GM21723 (cell line): Measurements from ENCODE around the gene POLE.

Source experiments
- ATAC-seq: cut with Tn5 transposase; IDR thresholded peaks from one replicate; pipeline ENCODE4 v1.9.1; 2021; ENCODE audit warnings: mild to moderate bottlenecking, moderate library complexity; ENCODE audit not compliant: unreplicated experiment

The POLE gene

GRCh38 chr12:132687211-132688164 is at the start of gene POLE, which contains the start of gene PXMP2:
Gene POLE (minus strand): TSS chr12:132687342. CDS start chr12:132687315, 27 bp downstream.
Gene PXMP2 (plus strand): TSS chr12:132687587. CDS start chr12:132687671, 84 bp downstream.
- ATAC-seq, result peak; percentile 96

GRCh38 chr12:132736913-132737312 is 49.8 kb upstream of the POLE start:
- no peak for ATAC-seq

GRCh38 chr12:132736378-132736777 is 49.2 kb upstream of the POLE start:
- no peak for ATAC-seq

GRCh38 chr12:132735496-132735895 is 48.4 kb upstream of the POLE start:
- no peak for ATAC-seq

- ATAC-seq, result no peak
These were observed 47.1 kb upstream of the POLE start for GRCh38 chr12:132734206-132734605.

- no peak for ATAC-seq
These were observed 44.4 kb upstream of the POLE start for GRCh38 chr12:132731574-132731973.

GRCh38 chr12:132730353-132730752 is 43.2 kb upstream of the POLE start:
- ATAC-seq, result no peak

GRCh38 chr12:132729541-132730320 is 42.6 kb upstream of the POLE start:
- no peak for ATAC-seq

- no peak for ATAC-seq
These were observed 41.4 kb upstream of the POLE start for GRCh38 chr12:132728502-132728901.

- ATAC-seq, result no peak
These were observed 40.1 kb upstream of the POLE start for GRCh38 chr12:132727091-132727794.

- no peak for ATAC-seq
These were observed 39.2 kb upstream of the POLE start for GRCh38 chr12:132726386-132726785.

GRCh38 chr12:132724506-132725241 is 37.5 kb upstream of the POLE start:
- no peak for ATAC-seq

- ATAC-seq, result no peak
These were observed 36.6 kb upstream of the POLE start for GRCh38 chr12:132723764-132724140.

GRCh38 chr12:132723015-132723763 is 36.0 kb upstream of the POLE start:
- ATAC-seq, result no peak

GRCh38 chr12:132720606-132721345 is 33.6 kb upstream of the POLE start:
- no peak for ATAC-seq

- ATAC-seq, result no peak
These were observed 32.8 kb upstream of the POLE start for GRCh38 chr12:132719954-132720324.

GRCh38 chr12:132719141-132719953 is 32.2 kb upstream of the POLE start:
- no peak for ATAC-seq

- ATAC-seq, result no peak
These were observed 31.5 kb upstream of the POLE start for GRCh38 chr12:132718644-132719043.
